ENCODE measurements around the gene AGBL4.

Gene AGBL4

DNA sequence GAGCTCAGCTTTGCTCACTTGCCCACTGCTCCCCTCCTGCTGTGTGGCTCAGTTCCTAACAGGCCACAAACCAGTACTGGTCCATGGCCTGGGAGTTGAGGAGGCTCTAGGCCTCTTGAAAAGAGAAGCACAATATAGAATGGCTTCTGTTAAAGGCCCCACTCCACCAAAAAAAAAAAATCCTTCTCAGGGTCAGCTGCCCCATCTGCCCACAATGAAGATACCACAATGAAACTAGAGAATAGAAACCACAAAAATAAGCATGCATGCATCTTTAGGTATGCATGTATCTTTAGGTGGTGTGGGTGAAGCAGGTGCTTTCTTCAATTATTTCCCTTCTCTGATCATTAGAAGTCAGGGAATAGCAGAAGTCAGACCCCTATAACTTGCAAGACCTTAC, 626.7 kb downstream of the AGBL4 start:
- no peak for TF ChIP-seq CEBPB (IDR thresholded peaks at IDR 0.05)
- TF ChIP-seq, protein P1, sequence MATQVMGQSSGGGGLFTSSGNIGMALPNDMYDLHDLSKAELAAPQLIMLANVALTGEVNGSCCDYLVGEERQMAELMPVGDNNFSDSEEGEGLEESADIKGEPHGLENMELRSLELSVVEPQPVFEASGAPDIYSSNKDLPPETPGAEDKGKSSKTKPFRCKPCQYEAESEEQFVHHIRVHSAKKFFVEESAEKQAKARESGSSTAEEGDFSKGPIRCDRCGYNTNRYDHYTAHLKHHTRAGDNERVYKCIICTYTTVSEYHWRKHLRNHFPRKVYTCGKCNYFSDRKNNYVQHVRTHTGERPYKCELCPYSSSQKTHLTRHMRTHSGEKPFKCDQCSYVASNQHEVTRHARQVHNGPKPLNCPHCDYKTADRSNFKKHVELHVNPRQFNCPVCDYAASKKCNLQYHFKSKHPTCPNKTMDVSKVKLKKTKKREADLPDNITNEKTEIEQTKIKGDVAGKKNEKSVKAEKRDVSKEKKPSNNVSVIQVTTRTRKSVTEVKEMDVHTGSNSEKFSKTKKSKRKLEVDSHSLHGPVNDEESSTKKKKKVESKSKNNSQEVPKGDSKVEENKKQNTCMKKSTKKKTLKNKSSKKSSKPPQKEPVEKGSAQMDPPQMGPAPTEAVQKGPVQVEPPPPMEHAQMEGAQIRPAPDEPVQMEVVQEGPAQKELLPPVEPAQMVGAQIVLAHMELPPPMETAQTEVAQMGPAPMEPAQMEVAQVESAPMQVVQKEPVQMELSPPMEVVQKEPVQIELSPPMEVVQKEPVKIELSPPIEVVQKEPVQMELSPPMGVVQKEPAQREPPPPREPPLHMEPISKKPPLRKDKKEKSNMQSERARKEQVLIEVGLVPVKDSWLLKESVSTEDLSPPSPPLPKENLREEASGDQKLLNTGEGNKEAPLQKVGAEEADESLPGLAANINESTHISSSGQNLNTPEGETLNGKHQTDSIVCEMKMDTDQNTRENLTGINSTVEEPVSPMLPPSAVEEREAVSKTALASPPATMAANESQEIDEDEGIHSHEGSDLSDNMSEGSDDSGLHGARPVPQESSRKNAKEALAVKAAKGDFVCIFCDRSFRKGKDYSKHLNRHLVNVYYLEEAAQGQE (IDR thresholded peaks at IDR 0.05; ENCODE audit: low read depth) = no peak
- no peak for TF ChIP-seq EGR1 (IDR thresholded peaks at IDR 0.05)
- no peak for TF ChIP-seq ZBTB7A (IDR thresholded peaks at IDR 0.05; ENCODE audit: low read depth)
- no peak for TF ChIP-seq NFIC (IDR thresholded peaks at IDR 0.05)
- TF ChIP-seq, protein P2, sequence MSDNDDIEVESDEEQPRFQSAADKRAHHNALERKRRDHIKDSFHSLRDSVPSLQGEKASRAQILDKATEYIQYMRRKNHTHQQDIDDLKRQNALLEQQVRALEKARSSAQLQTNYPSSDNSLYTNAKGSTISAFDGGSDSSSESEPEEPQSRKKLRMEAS (IDR thresholded peaks at IDR 0.05) = no peak
- TF ChIP-seq, protein P3, sequence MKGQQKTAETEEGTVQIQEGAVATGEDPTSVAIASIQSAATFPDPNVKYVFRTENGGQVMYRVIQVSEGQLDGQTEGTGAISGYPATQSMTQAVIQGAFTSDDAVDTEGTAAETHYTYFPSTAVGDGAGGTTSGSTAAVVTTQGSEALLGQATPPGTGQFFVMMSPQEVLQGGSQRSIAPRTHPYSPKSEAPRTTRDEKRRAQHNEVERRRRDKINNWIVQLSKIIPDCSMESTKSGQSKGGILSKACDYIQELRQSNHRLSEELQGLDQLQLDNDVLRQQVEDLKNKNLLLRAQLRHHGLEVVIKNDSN (IDR thresholded peaks at IDR 0.05) = no peak
- no peak for TF ChIP-seq RAD21 (IDR thresholded peaks at IDR 0.05; ENCODE audit: low read depth)
- TF ChIP-seq FOXM1 (IDR thresholded peaks at IDR 0.05; ENCODE audit: borderline replicate concordance, low read depth) = no peak
- TF ChIP-seq TAF1 (IDR thresholded peaks at IDR 0.05; ENCODE audit: low read depth) = no peak
- no peak for TF ChIP-seq EP300 (IDR thresholded peaks at IDR 0.05; ENCODE audit: borderline replicate concordance)
- TF ChIP-seq YY1 (IDR thresholded peaks at IDR 0.05; ENCODE audit: low read depth) = no peak
- no peak for TF ChIP-seq TCF12 (IDR thresholded peaks at IDR 0.05; ENCODE audit: low read depth)
- TF ChIP-seq CREB1 (IDR thresholded peaks at IDR 0.05; ENCODE audit: low read depth) = no peak
- no peak for TF ChIP-seq TEAD4 (IDR thresholded peaks at IDR 0.05)

DNA sequence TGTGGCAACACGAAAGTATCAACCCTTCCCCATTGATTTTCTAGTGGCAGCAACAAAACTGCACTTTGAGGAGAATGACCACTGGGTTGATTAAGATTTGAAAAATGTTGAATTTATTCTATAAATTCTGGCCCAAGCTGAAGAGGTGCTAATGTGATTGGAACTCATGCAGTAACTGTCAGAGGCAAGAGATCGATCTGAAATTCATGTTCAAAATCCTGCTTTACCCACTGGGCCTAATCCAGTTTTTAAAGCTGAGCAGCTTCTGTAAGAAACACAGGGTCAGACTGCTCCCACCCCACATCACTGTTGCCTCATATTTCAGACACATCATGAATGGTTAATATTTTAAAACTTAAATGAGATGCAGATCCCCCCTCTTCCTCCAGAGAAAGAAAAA, 629.6 kb downstream of the AGBL4 start:
- TF ChIP-seq TAF1 (IDR thresholded peaks at IDR 0.05; ENCODE audit: low read depth) (no peak), EGR1 (IDR thresholded peaks at IDR 0.05) (no peak), NFIC (IDR thresholded peaks at IDR 0.05) (no peak), ZBTB7A (IDR thresholded peaks at IDR 0.05; ENCODE audit: low read depth) (no peak)
- TF ChIP-seq, protein P2 (IDR thresholded peaks at IDR 0.05) = no peak

DNA sequence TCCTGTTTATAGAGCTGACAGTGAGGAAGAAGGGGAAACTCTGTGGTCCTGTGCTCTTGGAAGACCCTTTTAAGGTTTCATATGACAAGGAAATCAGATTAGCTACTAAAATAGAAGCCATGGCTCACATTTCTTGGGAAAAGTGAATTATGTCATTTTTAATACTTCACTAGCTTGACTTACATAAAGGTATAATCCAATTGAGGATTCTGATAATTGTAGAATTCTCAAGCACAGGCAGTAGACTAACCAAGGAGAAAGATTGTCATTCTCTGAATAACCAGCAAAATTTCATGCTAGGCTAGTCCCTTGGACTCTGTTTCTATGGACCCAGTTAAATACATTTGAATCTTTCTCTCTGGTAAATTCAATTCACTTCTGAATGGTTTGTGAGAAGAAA, 634.1 kb downstream of the AGBL4 start:
- TF ChIP-seq EP300 (IDR thresholded peaks at IDR 0.05; ENCODE audit: borderline replicate concordance) (no peak), NFIC (IDR thresholded peaks at IDR 0.05) (no peak), TAF1 (IDR thresholded peaks at IDR 0.05; ENCODE audit: low read depth) (no peak), TEAD4 (IDR thresholded peaks at IDR 0.05) (no peak), EGR1 (IDR thresholded peaks at IDR 0.05) (no peak), TCF12 (IDR thresholded peaks at IDR 0.05; ENCODE audit: low read depth) (no peak), CREB1 (IDR thresholded peaks at IDR 0.05; ENCODE audit: low read depth) (no peak), ZBTB7A (IDR thresholded peaks at IDR 0.05; ENCODE audit: low read depth) (no peak), YY1 (IDR thresholded peaks at IDR 0.05; ENCODE audit: low read depth) (no peak), FOXM1 (IDR thresholded peaks at IDR 0.05; ENCODE audit: borderline replicate concordance, low read depth) (no peak), CEBPB (IDR thresholded peaks at IDR 0.05) (no peak)
- TF ChIP-seq, protein P3 (IDR thresholded peaks at IDR 0.05) = no peak
- TF ChIP-seq, protein P2 (IDR thresholded peaks at IDR 0.05) = no peak
- TF ChIP-seq, protein P1 (IDR thresholded peaks at IDR 0.05; ENCODE audit: low read depth) = no peak

DNA sequence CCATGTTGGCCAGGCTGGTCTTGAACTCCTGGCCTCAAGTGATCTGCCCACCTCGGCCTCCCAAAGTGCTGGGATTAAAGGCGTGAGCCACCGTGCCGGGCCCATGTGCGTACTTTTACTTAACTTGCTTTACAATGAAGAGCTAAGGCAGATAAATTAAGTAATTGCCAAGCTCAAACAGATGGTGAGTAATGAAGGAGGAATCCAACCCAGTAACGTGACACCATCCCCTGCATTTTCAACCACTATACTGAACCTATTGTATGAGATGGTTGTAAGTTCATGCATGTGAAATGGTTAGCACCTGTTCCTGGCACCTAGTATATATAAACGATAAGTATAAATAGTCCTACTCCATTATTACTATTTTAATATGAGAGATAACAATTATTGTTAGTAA, 659.1 kb downstream of the AGBL4 start:
- TF ChIP-seq EGR1 (IDR thresholded peaks at IDR 0.05) (no peak), FOXM1 (IDR thresholded peaks at IDR 0.05; ENCODE audit: borderline replicate concordance, low read depth) (no peak), RAD21 (IDR thresholded peaks at IDR 0.05; ENCODE audit: low read depth) (no peak), YY1 (IDR thresholded peaks at IDR 0.05; ENCODE audit: low read depth) (no peak), ZBTB7A (IDR thresholded peaks at IDR 0.05; ENCODE audit: low read depth) (no peak), TAF1 (IDR thresholded peaks at IDR 0.05; ENCODE audit: low read depth) (no peak), TEAD4 (IDR thresholded peaks at IDR 0.05) (no peak), CREB1 (IDR thresholded peaks at IDR 0.05; ENCODE audit: low read depth) (no peak), NFIC (IDR thresholded peaks at IDR 0.05) (no peak)
- TF ChIP-seq, protein P1 (IDR thresholded peaks at IDR 0.05; ENCODE audit: low read depth) = no peak
- TF ChIP-seq, protein P3 (IDR thresholded peaks at IDR 0.05) = no peak
- TF ChIP-seq, protein P2 (IDR thresholded peaks at IDR 0.05) = no peak

All from Ishikawa (cell line).